GM19463 (cell line): ENCODE data around the gene MGME1.

ENCODE experiments used
- ATAC-seq: cut with Tn5 transposase; IDR thresholded peaks from one replicate; pipeline ENCODE4 v1.9.1; 2021; ENCODE audit warnings: mild to moderate bottlenecking, moderate library complexity; ENCODE audit not compliant: unreplicated experiment

Gene MGME1

DNA sequence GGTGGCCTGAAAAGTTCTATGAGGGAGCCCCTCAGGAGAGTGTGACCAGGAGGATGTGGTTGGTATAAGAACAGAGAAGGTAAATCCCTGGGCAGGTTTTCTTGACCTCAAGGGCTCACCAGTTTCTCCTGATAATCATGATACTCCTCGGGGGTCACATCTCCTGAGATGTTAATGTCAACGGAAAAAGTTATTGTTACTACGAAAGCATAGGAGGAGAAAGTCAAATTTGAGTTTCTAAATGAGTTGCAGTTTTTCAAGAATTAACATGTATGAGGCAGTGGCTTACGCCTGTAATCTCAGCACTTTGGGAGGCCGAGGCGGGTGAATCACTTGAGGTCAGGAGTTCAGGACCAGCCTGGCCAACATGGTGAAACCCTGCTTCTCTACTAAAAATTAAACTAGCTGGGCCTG, 23.4 kb downstream of the MGME1 start:
- peak; percentile 69 for ATAC-seq

- ATAC-seq = no peak
These were observed 24.2 kb downstream of the MGME1 start for GRCh38 chr20:17992847-17993513.

GRCh38 chr20:17993546-17993945, 24.7 kb downstream of the MGME1 start:
- no peak for ATAC-seq

DNA sequence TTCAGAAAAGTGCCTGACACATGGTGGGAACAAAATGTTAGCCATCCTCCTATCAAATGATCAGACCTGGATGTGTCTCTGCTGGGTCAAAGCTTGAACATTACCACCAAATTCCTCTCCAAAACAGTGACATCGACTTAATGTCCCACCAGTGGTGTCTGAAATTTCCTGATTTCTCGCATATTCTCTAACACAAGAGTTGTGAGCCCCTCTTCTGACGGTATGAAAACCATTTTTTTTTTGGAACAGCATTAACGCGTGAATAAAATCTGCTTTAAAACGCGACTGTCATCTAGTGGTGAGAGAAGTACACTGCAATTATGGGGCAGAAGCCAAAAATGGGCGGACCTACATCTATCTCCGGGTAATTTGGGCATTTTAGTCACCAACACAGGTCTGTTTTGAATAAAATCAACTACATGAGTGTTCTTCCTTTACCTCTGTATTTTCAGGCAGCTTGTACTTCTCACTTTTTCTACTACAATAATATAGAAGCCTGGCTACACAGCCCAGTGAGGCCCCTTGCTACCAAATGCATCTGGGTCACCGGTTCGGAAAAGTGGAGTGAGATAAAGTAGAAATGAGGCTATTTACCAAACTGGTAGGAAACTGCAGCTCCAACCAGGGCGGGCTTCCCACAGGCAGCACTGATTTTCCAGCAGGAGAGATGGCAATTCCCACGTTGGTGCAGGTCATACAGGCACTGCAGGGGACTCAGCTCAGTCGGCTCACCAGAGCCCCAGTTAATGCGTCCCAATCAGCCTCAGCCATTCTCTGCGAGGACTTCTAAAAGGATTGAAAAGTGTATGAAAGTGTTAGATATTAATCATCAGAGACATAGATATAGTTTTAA, 27.4 kb downstream of the MGME1 start:
- no peak for ATAC-seq

- no peak for ATAC-seq
These were observed 29.6 kb downstream of the MGME1 start for GRCh38 chr20:17998446-17998845.

GRCh38 chr20:17999566-17999965, 30.7 kb downstream of the MGME1 start:
- ATAC-seq = no peak

- ATAC-seq = no peak
These were observed 32.5 kb downstream of the MGME1 start for GRCh38 chr20:18001131-18001921.

DNA sequence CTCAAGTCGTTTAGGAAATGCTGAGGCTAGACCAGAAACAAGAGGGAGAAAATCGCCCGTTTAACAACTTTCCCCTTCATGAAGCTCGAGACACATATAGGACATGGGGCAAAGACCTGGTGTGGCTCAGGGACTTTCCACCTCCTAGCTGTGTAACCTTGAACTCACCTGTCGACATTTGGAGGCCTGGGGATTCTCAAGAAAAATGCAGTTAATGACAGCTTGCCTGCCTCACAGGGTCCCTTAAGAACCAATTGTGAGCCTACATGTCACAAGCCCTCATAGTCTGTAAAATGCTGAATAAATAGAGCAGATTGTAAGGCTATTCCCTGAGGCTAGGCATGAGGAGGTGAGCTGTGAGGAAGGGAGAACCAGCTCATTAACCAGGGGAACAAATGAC, 35.1 kb downstream of the MGME1 start:
- ATAC-seq = peak; percentile 42

DNA sequence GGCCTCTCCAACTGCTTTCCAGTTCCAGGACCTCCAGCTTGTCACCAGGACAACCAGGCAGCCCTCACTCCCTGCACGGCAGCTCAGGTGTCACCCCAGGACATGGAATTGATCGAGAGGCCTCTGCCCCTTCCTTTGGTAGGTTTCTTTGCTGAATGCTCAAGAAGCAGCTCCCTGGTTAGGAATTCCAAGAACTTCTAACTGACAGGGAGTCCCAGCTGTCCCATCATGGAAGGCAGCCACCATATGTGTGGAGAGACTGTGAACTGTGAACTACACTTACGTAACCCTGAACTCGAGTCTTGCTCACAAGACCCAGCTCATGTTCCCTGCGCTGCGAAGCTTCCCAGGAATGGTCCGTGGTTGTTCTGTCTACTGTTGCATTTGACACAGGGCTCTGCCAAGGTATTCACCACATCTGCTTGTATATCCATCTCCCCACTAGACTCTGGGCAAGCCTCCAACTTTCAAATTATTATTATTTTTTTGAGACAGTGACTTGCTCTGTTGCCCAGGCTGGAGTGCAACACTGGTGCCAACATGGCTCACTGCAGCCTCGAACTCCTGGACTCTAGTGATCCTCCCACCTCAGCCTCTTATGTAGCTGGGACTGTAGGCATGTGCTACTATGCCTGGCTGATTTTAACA, 35.7 kb downstream of the MGME1 start:
- ATAC-seq = no peak

- peak; percentile 94 for ATAC-seq
These were observed 36.6 kb downstream of the MGME1 start for GRCh38 chr20:18005170-18005989.

DNA sequence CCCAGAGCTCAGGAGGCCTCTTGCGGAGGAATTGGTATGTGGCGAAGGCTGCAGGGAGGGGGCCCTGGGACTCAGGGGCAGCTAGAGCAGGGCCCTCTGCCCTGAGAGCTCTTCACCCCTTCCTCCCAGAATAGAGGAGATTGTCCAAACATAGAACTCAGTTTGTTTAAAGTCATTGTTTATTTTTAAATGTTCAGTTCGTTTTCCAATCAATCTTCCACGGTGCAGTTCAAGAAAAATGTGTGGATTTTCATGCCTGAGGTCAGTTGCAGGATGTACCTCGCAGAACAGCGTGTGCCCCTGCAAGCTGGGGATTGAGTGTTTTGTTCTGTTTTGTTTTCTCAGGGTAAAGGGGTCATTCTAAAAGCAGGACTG, 37.2 kb downstream of the MGME1 start:
- no peak for ATAC-seq

- no peak for ATAC-seq
These were observed 37.9 kb downstream of the MGME1 start for GRCh38 chr20:18006684-18007083.

- no peak for ATAC-seq
These were observed 38.9 kb downstream of the MGME1 start for GRCh38 chr20:18007534-18008292.

DNA sequence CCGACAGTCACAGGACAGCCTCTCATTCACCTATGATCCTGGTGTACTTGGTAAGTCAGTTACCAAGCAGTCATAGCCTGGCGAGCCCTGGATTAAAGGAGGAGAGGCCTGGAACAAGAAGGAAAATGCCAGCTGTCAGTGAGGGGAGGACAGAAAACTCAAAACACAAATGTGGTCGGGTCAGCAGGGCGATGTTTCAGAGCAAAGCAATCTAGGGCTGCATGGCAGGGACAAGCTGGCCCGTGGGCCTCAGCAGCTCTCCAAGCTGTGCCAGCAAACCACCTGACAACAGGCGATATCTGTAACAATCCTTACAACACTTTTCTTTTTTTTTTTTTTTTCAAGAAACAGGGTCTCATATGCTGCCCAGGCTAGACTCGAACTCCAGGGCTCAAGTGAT, 40.3 kb downstream of the MGME1 start:
- no peak for ATAC-seq

GRCh38 chr20:18011482-18011881, 42.7 kb downstream of the MGME1 start:
- no peak for ATAC-seq

DNA sequence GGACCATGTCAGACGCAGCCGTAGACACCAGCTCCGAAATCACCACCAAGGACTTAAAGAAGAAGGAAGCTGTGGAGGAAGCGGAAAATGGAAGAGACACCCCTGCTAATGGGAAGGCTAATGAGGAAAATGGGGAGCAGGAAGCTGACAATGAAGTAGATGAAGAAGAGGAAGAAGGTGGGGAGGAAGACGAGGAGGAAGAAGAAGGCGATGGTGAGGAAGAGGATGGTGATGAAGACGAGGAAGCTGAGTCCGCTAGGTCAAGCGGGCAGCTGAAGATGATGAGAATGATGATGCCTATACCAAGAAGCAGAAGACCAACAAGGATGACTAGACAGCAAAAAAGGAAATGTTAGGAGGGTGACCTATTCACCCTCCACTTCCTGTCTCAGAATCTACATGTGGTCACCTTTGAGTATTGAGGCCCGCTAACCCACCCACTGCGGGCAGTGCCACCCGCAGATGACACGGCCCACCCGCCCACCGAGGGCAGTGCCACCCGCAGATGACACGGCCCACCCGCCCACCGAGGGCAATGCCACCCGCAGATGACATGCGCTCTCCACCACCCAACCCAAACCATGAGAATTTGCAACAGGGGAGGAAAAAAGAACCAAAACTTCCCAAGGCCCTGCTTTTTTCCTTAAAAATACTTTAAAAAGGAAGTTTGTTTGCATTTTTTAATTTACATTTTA, 43.3 kb downstream of the MGME1 start:
- ATAC-seq = no peak

GRCh38 chr20:18012901-18013300, 44.1 kb downstream of the MGME1 start:
- no peak for ATAC-seq

DNA sequence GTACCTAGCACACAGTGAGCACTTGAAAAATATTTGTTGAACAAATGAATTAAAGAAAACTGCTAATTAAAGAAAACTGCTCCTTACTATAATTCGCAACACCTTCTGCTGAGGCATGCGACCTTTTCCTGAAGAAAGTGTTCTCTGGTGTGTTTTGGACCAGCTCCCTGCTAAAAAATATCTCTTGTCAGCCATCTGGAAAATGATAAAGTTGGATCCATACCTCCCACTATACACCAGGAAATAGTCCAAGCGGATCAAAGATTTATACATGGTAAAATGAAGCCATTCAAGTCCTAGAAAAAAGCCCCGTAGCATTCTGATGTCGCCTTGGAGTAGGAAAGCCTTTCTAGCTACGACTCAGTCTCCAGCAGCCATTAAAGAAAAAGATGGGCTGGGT, 45.6 kb downstream of the MGME1 start:
- ATAC-seq = no peak

DNA sequence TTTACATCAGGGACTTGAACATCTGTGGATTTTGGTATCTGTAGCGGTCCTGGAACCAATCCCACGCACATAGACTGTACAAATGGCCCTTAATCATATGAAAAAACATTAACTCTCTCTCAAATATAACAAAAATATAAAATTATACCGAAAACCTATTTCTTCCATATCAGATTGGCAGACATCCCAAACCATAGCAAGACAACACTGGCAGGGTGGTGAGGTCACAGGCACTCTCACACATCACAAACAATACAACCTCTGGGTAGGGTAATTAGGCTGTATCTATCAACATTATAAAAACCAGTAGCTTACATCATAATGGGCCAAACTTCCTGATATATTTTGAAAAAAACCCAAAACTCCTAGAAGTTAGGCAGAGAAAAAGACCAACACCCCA, 48.0 kb downstream of the MGME1 start:
- ATAC-seq = no peak
